Putamen (tissue), 1 donor: ENCODE data around the gene DUSP1.

Experiments used
- DNase-seq: peaks from one replicate; pipeline ENCODE4 v3.0.0-alpha.2; 2016; ENCODE audit warnings: low spot score

DUSP1 gene

DNA sequence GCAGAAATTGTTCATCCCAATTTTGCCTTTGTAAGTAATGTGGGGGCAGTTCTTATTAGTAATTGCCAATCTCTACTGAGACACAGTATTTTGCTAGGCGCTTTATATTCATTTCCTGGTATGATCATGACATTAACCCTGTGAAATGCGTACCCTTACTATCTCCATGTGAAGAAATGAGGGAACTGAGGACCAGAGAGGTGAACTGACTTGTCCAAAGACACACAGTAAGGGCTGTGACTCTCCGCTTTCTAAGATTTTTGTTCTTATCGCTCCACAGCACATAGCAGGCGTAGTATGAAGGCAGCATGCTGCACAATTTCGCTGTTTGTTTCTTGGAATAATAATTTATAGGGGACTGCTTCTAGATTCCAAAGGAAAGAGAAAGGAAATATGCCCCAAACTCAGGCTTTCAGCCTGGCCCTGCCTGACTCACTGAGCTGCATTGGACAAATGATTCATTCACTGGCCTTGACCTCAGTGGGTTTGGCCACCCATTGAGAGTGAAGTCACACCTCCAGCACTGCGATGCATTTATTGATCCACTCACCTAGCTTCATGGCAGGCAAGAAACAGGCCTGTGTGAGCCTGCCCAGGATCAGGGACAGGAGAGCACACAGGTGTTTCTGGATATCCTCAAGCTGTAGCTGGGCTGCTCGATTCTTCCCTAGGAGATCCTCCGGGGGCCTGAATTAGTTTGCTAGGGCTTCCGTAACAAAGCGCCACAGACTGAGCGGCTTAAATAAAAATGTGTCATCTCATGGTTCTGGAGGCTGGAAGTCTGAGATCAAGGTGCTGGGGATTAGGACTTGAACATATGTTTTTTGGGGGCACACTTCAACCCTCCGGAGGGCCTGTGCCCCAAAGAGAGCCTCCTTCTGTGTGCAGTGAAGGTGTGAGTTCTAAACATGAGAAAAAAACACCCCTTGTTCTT, 7.2 kb upstream of the DUSP1 start:
- no peak for DNase-seq

- DNase-seq = no peak
These were observed 5.2 kb upstream of the DUSP1 start for GRCh38 chr5:172776235-172776594.

GRCh38 chr5:172775326-172776234, 4.6 kb upstream of the DUSP1 start:
- DNase-seq = no peak

GRCh38 chr5:172774561-172775315, 3.7 kb upstream of the DUSP1 start:
- no peak for DNase-seq

DNA sequence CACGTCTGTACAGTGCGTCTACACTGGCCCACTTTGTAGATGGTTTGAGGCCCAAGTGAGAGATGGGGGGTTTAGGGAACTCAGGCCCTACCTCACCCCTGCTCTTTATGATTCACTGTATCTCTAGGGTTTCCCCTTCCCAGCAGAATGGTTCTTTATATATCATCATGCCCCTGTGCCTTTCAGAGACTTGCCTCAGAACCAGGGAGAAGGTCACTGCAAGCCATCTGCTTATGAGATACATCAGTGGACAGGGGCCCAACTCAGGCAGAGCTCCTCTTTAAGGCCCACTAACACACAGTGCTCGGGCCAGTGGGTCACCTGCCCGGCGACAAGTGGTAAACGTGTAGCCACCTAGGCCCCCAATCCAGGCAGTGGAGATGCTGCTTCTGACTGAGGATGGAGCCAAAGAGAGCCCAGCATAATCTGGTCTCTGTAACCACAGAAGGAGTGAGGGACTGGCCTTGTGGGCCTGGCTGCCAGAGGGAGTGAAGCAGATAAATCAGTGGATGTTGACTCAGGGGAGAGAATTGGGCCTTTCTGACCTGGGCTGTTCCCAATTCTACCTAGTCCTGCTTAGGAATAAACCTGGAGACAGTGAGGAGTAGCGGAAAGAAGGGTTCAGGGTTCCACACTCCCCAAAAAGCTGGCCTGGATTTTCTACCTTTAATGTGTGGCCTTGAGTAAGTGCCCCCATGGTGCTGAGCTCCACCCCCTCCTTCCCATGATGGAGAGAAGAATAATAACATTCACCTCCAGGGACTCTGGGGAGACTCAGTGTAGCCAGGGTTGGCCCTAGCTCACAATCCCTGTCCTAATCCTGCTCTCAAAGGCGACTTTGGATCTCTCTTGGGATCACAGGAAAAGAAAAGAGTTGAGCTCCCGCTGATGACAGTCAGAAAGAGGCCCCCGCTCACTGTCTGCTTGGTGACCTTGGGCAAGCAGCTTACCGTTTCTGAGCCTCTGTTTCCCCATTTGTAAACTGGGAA, 2.8 kb upstream of the DUSP1 start:
- no peak for DNase-seq

DNA sequence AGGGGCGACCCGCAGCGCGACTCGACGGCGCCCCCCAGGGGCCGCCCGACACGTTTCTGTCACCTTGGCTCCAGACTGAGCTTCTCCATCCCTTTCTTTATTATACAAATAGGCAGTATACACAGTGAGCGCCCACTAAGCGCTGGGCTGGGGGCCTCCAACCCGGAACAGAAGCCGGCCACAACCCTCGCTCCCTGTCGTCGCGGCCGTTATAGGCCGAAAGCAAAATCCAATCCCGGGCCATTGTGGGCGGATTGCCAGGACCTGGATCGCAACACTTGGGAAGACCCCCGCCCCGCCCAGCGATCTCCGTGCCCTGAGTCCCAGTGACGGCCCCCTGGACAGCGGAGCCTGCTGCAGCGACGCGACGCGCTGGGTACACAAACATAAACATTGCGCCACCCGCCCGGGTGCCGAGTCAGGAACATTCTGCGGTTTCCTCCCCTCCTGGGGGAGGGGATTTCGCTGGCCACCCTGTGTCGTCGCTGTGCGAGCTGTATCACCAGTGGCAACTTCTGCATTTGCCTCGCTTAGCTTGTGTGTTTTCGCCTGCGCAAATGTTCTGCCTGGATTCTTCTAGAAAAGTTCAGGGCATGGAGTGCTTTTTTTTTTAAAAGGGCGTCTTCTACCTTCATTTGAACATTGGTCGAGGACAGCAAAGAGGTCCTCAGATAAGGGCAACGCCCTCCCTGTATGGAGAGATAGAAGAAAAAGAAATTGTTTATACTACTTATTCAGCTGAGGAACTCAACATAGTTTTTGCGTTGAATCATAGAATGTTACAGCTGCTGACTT, 1.3 kb upstream of the DUSP1 start:
- DNase-seq = peak; percentile 70

- DNase-seq = no peak
These were observed 580 bp upstream of the DUSP1 start for GRCh38 chr5:172771439-172772111.

GRCh38 chr5:172770374-172770674, 671 bp downstream of the DUSP1 start:
- no peak for DNase-seq

DNA sequence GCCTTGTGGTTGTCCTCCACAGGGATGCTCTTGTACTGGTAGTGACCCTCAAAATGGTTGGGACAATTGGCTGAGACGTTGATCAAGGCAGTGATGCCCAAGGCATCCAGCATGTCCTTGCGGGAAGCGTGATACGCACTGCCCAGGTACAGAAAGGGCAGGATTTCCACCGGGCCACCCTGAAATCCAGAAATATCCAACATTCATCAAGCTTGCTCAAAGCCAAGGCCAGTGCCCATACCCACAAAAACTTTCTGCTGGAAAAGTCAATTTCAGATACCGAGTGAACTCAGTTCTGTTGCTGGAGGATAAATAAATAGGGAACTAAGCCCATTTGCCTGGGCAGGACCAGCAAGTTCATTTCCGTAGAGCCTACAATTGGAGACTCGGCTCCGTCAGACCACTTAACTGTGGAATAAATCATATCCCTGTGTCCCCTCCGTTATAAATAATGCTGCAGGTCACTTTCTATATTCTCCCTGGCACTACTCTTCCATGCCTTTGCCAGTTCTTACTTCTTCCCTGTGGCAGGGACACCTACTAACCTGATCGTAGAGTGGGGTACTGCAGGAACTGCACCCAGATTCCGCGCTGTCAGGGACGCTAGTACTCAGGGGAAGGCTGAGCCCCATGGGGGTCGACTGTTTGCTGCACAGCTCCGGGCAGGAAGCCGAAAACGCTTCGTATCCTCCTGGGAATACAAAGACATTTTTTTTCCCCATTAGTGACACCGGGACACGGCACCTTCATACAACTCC, 1.2 kb downstream of the DUSP1 start:
- no peak for DNase-seq

DNA sequence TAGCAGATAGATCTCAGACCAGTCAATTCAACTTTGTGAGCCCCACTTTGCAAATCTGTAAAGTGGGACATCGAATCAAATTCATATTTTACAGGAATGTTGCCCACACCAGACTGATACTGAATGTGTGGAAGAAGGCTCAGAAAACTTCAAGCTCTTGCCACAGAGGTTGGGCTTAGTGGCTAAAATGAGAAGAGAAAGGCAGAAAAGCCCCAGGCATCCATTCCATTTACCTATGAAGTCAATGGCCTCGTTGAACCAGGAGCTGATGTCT, 1.7 kb downstream of the DUSP1 start:
- no peak for DNase-seq

- DNase-seq = no peak
These were observed 2.2 kb downstream of the DUSP1 start for GRCh38 chr5:172768573-172769341.

DNA sequence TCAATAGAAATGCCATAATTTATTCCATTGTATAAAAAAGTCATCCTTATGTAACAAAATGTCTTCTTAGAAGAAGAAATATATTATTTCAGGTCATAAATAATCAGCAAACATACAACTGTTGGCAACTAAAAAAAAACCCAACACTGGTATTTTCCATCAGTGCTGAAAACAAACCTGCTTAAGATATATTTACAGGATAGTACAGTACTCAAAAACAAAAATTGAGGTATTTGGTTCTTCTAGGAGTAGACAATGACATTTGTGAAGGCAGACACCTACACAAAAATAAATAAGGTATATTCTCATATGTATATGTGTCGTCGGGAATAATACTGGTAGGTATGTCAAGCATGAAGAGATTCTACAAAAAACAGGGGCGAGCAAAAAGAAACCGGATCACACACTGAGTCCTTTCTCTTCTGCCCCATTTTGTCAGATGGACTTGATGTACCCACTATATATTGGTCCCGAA, 2.9 kb downstream of the DUSP1 start:
- DNase-seq = no peak

GRCh38 chr5:172766287-172767108, 4.5 kb downstream of the DUSP1 start:
- peak; percentile 74 for DNase-seq

- DNase-seq = no peak
These were observed 5.2 kb downstream of the DUSP1 start for GRCh38 chr5:172765766-172766286.

DNA sequence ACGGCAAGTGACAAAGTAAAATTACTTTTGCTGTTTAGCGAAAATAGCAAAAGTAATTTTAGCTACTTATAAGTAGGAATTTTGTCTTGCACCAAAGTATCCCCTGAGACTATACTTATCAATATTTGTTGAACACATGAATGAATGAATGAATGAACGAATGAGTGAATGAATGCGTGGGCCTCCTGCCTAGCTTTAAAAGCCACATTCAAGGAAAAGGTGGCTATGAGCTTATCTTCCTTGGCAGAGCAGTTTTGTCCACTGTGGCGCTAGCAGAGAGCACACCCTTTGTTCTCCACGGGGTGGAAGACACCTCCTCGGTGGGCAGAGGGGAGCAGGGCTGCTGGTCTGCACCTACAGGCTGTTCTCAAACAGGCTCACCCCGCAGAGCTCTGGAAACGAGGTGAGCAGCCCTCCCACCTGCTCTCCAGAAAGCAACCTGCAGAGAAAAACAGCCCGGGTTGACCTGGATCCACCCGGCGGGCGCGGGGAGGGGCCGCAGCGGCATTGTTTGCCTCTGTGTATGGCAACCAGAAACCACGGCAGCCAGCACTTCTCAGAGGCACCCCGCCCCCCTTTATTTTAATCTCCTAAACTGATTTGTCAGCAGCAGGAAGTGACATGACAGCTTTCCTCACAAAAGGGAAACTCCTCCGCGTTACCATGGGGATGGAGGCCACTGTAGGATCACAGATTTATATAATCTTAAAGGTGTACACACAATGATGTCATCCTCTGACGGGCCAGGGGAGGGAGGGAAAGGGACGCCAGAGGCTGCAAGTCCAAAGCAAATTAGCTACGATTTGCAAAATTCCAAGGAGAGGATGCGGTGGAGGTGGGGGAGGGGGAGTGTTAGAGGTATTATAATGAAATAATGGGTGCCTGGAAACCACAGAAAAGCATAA, 5.9 kb downstream of the DUSP1 start:
- peak; percentile 96 for DNase-seq

DNA sequence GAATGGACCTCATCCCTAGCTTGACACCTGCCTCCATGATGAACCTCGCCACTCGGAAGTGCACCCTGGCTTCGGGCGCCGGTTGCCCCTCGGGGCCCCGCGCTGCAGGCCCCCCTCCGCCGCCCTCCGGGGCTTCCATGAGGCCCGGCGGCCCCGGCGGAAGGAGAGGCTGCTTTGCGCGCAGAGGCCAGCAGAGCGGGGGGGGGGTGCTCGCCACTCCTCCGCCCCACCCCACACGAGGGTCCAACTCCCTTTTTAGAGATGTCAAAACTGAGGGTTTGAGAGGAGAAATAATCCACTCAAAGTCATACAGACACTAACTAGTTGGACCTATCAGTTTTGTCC, 7.9 kb downstream of the DUSP1 start:
- no peak for DNase-seq
